HL-60 (cell line): ENCODE results near the gene TPR.

ENCODE experiments used
- DNase-seq, 2 experiments: peaks; one replicate each; pipeline ENCODE4 v3.0.0-alpha.2; 2010 to 2020; ENCODE audit warnings: low read depth in 1 of 2, low spot score in 1 of 2
- H3K27ac ChIP-seq: fragments of 250-450 bp; sonication (Bioruptor Pico); replicated peaks from 2 replicates; pipeline ENCODE4 v1.5.1; 2020; ENCODE audit warnings: mild to moderate bottlenecking, moderate library complexity
- H3K27me3 ChIP-seq: fragments of 250-450 bp; sonication (Bioruptor Pico); 2 replicates; pipeline ENCODE4 v1.5.1; 2021; ENCODE audit warnings: mild to moderate bottlenecking, moderate library complexity; ENCODE audit not compliant: insufficient read depth, poor library complexity, severe bottlenecking
- H3K4me3 ChIP-seq: replicated peaks from 2 replicates; pipeline ENCODE4 v1.5.1; 2011; ENCODE audit warnings: mild to moderate bottlenecking, control low read depth, low read length; ENCODE audit not compliant: insufficient read depth
- GABPA ChIP-seq: IDR thresholded peaks from 2 replicates; pipeline ENCODE4 v1.6.1; 2012; ENCODE audit warnings: low read depth
- POLR2AphosphoS5 ChIP-seq: IDR thresholded peaks from 2 replicates; pipeline ENCODE4 v1.6.1; 2012; ENCODE audit warnings: low read depth
- SPI1 ChIP-seq: IDR thresholded peaks from 2 replicates; pipeline ENCODE4 v1.6.1; 2012; ENCODE audit warnings: low read depth, mild to moderate bottlenecking, borderline replicate concordance
- TF ChIP-seq, protein P1 (sequence below): IDR thresholded peaks from one replicate; pipeline ENCODE4 v1.5.1; 2011; ENCODE audit warnings: low read length, control low read depth, inconsistent platforms; ENCODE audit not compliant: insufficient read depth
- TF ChIP-seq, protein P2 (sequence below): IDR thresholded peaks from 2 replicates; pipeline ENCODE4 v1.6.1; 2012; ENCODE audit warnings: low read depth; ENCODE audit not compliant: insufficient replicate concordance

TPR gene

DNA sequence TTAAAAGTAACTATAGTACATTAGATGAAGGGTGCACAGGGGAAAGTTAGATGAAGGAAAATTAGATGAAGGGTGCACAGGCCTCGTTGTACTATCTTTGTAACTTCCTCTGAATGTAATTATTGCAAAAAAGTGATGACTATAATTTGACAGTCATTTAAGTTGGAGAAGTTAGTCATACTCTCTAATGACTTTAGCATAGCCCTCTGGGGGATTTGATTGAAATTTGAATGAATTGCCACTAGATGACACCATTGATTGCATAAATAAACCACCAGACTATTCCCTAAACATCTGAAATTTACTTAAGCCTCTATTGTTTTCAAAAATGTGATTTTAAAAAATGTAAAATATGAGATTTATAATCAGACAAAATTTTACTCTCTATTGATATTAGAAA lies 102.6 kb downstream of the TPR start:
- no peak overlapping the region for H3K27ac ChIP-seq
- H3K4me3 ChIP-seq = no peak overlapping the region
- TF ChIP-seq, protein P1, sequence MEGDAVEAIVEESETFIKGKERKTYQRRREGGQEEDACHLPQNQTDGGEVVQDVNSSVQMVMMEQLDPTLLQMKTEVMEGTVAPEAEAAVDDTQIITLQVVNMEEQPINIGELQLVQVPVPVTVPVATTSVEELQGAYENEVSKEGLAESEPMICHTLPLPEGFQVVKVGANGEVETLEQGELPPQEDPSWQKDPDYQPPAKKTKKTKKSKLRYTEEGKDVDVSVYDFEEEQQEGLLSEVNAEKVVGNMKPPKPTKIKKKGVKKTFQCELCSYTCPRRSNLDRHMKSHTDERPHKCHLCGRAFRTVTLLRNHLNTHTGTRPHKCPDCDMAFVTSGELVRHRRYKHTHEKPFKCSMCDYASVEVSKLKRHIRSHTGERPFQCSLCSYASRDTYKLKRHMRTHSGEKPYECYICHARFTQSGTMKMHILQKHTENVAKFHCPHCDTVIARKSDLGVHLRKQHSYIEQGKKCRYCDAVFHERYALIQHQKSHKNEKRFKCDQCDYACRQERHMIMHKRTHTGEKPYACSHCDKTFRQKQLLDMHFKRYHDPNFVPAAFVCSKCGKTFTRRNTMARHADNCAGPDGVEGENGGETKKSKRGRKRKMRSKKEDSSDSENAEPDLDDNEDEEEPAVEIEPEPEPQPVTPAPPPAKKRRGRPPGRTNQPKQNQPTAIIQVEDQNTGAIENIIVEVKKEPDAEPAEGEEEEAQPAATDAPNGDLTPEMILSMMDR = no peak
- TF ChIP-seq GABPA (no peak), POLR2AphosphoS5 (no peak), SPI1 (no peak)
- TF ChIP-seq, protein P2, sequence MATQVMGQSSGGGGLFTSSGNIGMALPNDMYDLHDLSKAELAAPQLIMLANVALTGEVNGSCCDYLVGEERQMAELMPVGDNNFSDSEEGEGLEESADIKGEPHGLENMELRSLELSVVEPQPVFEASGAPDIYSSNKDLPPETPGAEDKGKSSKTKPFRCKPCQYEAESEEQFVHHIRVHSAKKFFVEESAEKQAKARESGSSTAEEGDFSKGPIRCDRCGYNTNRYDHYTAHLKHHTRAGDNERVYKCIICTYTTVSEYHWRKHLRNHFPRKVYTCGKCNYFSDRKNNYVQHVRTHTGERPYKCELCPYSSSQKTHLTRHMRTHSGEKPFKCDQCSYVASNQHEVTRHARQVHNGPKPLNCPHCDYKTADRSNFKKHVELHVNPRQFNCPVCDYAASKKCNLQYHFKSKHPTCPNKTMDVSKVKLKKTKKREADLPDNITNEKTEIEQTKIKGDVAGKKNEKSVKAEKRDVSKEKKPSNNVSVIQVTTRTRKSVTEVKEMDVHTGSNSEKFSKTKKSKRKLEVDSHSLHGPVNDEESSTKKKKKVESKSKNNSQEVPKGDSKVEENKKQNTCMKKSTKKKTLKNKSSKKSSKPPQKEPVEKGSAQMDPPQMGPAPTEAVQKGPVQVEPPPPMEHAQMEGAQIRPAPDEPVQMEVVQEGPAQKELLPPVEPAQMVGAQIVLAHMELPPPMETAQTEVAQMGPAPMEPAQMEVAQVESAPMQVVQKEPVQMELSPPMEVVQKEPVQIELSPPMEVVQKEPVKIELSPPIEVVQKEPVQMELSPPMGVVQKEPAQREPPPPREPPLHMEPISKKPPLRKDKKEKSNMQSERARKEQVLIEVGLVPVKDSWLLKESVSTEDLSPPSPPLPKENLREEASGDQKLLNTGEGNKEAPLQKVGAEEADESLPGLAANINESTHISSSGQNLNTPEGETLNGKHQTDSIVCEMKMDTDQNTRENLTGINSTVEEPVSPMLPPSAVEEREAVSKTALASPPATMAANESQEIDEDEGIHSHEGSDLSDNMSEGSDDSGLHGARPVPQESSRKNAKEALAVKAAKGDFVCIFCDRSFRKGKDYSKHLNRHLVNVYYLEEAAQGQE = no peak
- H3K27me3 ChIP-seq = no peaks in the 10 kb centered on the region
- no peak for DNase-seq

DNA sequence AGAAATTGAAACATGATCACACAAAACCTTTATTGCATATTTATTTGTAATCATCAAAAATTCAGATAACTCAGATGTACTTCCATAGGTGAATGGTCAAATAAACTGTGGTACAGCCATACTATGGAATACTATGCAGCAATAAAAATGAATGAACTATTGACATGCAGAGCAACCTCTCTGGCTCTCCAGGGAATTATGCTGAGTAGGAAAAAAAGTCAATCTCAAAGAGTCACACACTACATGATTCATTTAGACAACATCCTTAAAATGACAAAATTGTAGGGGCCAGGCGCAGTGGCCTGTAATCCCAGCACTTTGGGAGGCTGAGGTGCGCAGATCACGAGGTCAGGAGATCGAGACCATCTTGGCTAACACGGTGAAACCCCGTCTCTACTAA lies 104.0 kb downstream of the TPR start:
- no peak for DNase-seq
- Histone ChIP-seq H3K27me3 (no peaks in the 10 kb centered on the region), H3K4me3 (no peak overlapping the region), H3K27ac (no peak overlapping the region)
- TF ChIP-seq, protein P2 = no peak
- TF ChIP-seq POLR2AphosphoS5 (no peak), SPI1 (no peak), GABPA (no peak)
- TF ChIP-seq, protein P1 = no peak
